ENCODE results near the gene GTPBP2.

Gene GTPBP2

GRCh38 chr6:43669922-43670622 lies 41.0 kb upstream of the GTPBP2 start:
- H3K4me1 ChIP-seq (ENCODE audit: control insufficient read depth, insufficient read depth, low read length) = peaks cover 3% of the 10 kb centered on the region; the same call in 1 of the 2 replicates
- H3K9me3 ChIP-seq (ENCODE audit: control insufficient read depth, insufficient read depth, low read depth, low read length) = no peaks in the 10 kb centered on the region
- ChIA-PET CTCF (interaction anchor here (0.6 to 7.2 kb wide), 18 partner anchors 8 to 409 kb away, joined by 3 to 101 read pairs (median 4); partner anchors contain the start of genes MRPS18A, RSPH9 and VEGFA), POLR2A (interaction anchor here (0.5 to 4.6 kb wide), 9 partner anchors 14 to 429 kb away, joined by 3 to 36 read pairs (median 4); partner anchors contain the start of genes GTPBP2, MRPS18A and VEGFA)
- H3K27ac ChIP-seq (ENCODE audit: extremely low read depth, low read depth, low read length) = no peak overlapping the region
- no peak overlapping the region for H3K4me3 ChIP-seq (ENCODE audit: low read depth, low read length)
- H3K36me3 ChIP-seq (ENCODE audit: control insufficient read depth in 2 of 2, insufficient read depth in 1 of 2, low read length in 2 of 2) = peaks cover 3 to 47% of the 10 kb centered on the region in 2 experiments; a peak in 2 of 3 replicates
- TF ChIP-seq ZNF521 (tag by site-specific recombination; IDR thresholded peaks at IDR 0.05) (no peak), ZNF449 (tag by site-specific recombination; IDR thresholded peaks at IDR 0.05) (peak; percentile 78), ZBTB48 (tag by site-specific recombination; IDR thresholded peaks at IDR 0.05) (no peak), ZSCAN18 (tag by site-specific recombination; IDR thresholded peaks at IDR 0.05) (no peak), ZNF837 (tag by site-specific recombination; IDR thresholded peaks at IDR 0.05) (no peak), TCF7L2 (IDR thresholded peaks at IDR 0.05; ENCODE audit: borderline replicate concordance, low read depth, low read length) (no peak), OSR2 (tag by site-specific recombination; IDR thresholded peaks at IDR 0.05) (no peak), KLF7 (tag by site-specific recombination; IDR thresholded peaks at IDR 0.05; ENCODE audit: borderline replicate concordance) (no peak), KLF1 (tag by site-specific recombination; IDR thresholded peaks at IDR 0.05) (peak; percentile 71), PRDM10 (tag by site-specific recombination; IDR thresholded peaks at IDR 0.05) (peak; percentile 98), ZNF248 (tag by site-specific recombination; IDR thresholded peaks at IDR 0.05) (no peak), ZSCAN5A (tag by site-specific recombination; IDR thresholded peaks at IDR 0.05) (no peak), EGR2 (tag by site-specific recombination; IDR thresholded peaks at IDR 0.05; ENCODE audit: low read depth) (no peak; the same call in 1 of the 2 replicates), YY1 (tag by site-specific recombination; IDR thresholded peaks at IDR 0.05) (no peak), PRDM1 (tag by site-specific recombination; IDR thresholded peaks at IDR 0.05) (peak; percentile 46; the same call in 1 of the 2 replicates), ZNF121 (tag by site-specific recombination; IDR thresholded peaks at IDR 0.05) (peak; percentile 97), MEIS1 (CRISPR knock-in tag; IDR thresholded peaks at IDR 0.05; ENCODE audit: borderline replicate concordance) (no peak), WT1 (tag by site-specific recombination; IDR thresholded peaks at IDR 0.05) (peak; percentile 58; the same call in 1 of the 2 replicates), KLF9 (tag by site-specific recombination; IDR thresholded peaks at IDR 0.05; ENCODE audit: low read depth) (no peak), ZSCAN23 (tag by site-specific recombination; IDR thresholded peaks at IDR 0.05) (no peak), CTCF (tag by site-specific recombination; IDR thresholded peaks at IDR 0.05) (no peak), ZFHX2 (tag by site-specific recombination; conservative IDR thresholded peaks at IDR 0.05) (peak; percentile 39; the same call in 1 of the 2 replicates), ZNF433 (tag by site-specific recombination; IDR thresholded peaks at IDR 0.05; ENCODE audit: low read depth) (no peak), KLF17 (tag by site-specific recombination; IDR thresholded peaks at IDR 0.05) (no peak), ZNF624 (tag by site-specific recombination; IDR thresholded peaks at IDR 0.05) (no peak), SP7 (tag by site-specific recombination; IDR thresholded peaks at IDR 0.05) (peak; percentile 42; the same call in 1 of the 2 replicates)
